Fibroblast of lung (primary cell): ENCODE data around the gene GPR26.

Experiments used
- EZH2 ChIP-seq: IDR thresholded peaks from 2 replicates; pipeline ENCODE4 v1.5.1; 2012; ENCODE audit warnings: low read length, control low read depth, mild to moderate bottlenecking; ENCODE audit errors: missing control alignments
- TF ChIP-seq, protein P1 (sequence below), 2 donors: IDR thresholded peaks in 1 of 2; conservative IDR thresholded peaks in 1 of 2; 1 replicate in 1 of 2; 2 replicates in 1 of 2; pipeline ENCODE4 v1.5.1; 2011 to 2012; ENCODE audit warnings: low read length in 2 of 2, control low read depth in 1 of 2, inconsistent platforms in 1 of 2, low read depth in 1 of 2, mild to moderate bottlenecking in 1 of 2

DNA sequence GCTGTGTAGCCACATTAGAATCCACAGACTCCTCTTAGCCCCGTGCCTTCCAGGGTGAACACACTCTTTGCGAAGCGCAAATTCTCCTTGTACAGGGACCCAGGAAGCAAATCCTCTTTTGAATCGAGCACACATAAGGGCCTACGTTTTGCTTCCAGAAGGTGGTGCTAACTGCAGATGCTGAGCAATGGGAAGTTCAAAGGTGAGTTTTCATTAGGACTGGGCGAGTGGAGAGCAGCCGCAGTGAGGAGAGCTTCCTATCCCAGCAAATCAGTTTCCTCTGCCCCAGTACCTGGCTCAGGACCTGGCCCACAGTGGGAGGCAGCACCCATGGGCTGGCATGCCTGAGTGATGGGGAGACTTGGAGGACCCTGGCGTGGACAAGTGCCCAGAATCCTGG, 23.5 kb upstream of the GPR26 start:
- TF ChIP-seq, protein P1, sequence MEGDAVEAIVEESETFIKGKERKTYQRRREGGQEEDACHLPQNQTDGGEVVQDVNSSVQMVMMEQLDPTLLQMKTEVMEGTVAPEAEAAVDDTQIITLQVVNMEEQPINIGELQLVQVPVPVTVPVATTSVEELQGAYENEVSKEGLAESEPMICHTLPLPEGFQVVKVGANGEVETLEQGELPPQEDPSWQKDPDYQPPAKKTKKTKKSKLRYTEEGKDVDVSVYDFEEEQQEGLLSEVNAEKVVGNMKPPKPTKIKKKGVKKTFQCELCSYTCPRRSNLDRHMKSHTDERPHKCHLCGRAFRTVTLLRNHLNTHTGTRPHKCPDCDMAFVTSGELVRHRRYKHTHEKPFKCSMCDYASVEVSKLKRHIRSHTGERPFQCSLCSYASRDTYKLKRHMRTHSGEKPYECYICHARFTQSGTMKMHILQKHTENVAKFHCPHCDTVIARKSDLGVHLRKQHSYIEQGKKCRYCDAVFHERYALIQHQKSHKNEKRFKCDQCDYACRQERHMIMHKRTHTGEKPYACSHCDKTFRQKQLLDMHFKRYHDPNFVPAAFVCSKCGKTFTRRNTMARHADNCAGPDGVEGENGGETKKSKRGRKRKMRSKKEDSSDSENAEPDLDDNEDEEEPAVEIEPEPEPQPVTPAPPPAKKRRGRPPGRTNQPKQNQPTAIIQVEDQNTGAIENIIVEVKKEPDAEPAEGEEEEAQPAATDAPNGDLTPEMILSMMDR (conservative IDR thresholded peaks at IDR 0.05 in 1 of 2, IDR thresholded peaks at IDR 0.05 in 1 of 2; ENCODE audit: low read depth in 1 of 2, low read length in 2 of 2), result no peak
- no peak for TF ChIP-seq EZH2
